Measurements from ENCODE around the gene SPTLC2. TPM values are rescaled to one million over a fixed set of nuclear protein-coding genes. Genes with fewer than 3 reads are reported as not detected.
"Not testable (repeated sequence)": the region's sequence is repeated elsewhere in the genome, so short reads cannot be mapped to it uniquely, and the experiment has no call there.

Gene SPTLC2
- polyA plus RNA-seq, 1 donor: 78.0 TPM

DNA sequence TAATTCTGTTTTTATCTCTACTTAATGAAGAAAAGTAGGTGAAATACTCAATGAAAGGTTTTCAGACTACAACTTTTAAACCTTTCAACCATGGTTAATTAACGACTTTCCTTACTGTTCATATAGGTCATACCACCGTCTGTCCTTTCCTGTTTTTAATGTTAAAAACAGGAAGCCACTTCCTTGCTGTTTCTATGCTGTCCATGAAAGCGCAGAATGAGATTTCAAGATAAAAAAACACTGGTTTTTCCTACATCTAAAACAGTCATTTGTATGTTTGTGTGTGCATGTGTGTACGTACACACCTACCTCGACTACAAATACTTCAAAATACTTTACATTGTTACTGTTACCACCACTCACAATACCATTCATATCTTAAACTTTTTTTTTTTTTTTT is 27.3 kb downstream of the SPTLC2 start:
- no peak for DNase-seq

DNA sequence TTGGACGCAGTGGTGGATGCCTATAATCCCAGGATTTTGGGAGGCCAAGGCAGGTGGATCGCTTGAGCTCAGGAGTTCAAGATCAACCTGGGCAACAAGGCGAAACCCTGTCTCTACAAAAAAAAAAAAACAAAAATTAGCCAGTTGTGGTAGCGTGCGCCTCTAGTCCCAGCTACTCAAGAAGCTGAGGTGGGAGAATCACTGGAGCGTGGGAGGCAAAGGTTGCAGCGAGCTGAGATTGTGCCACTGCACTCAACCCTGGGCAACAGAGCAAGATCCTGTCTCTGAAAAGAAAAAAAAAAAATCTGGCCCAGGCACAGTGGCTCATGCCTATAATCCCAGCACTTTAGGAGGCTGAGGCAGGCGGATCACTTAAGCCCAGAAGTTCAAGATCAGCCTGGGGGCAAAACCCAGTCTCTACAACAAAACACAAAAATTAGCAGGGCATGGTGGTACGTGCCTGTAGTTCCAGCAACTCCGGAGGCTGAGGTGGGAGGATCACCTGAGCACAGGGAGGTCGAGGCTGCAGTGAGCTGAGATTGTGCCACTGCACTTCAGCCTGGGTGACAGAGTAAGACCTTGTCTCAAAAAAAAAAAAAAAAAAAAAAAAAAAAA is 27.9 kb downstream of the SPTLC2 start:
- DNase-seq: not testable (repeated sequence)

DNA sequence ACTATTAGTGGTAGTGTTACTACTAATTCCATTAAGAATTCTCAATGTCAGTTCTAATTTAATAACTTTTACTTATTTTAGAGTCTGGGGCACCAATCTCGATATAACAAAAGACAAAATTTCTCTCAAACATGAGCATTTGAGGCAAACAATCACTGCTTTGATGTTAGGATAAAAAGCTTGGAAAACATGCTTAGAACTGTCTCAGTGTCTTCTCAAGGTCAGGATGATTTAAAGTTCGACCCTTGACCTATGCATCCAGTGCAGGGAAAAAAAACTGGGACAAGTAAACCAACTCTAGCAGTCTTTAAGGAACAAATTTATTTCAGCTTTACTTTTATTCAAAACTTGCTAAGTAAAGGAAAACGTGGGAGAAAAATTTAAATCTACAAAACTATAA is 31.1 kb downstream of the SPTLC2 start:
- no peak for DNase-seq

DNA sequence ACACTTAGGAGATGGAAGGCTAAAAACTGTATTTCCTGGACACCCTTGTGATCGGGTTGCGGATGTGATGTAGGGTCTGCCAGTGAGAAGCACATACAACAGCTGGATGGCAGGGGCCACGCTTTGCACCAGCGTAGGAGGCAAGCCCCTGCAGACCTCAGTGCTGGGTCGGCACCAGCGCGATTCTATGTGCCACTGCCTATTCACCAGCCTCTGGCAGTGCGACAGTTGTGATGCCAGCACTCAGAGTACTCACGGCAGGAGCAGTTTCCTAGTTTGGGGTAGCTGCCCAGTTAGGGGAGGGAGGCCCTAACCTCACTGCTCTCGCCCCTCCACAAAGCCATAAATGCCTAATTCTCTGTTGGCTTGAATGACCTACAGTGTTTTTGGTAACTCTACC is 31.6 kb downstream of the SPTLC2 start:
- no peak for DNase-seq

DNA sequence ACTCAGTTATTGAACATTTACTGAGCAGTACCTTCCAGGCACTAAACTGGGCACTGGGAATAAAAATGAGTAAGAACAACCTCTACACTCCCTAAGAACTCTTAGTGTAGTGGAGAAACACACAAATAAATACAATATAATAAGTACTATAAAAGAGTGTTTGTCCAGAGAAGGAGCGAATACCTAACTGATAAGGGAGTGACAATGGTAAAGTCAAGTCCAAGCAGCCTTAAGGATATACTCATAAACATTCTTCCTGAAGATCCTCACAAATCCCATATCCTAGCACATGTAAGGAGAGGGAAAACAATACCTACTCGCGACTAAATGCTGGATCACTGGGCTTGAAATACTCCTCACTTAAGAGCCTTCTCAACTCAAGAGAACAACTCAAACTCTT is 32.8 kb downstream of the SPTLC2 start:
- DNase-seq: no peak

DNA sequence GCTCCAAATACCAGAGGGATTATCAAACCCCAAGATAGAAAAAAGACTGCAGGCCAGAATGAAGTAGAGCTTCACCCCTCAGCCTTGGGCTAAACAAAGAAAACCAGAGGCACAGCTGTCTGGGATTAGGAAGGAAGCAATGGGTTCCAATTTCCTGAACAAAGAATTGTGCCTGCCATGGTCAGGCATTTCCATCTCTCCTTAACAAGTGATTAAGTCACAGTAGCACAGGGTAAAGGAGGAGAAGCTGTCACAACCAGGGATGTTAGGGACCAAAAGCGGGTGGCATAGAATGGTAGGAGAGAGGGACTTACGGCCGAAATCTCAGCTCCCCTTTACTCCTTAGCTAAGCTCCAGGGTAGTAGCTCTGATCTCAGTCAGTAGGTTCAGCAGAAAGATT is 33.9 kb downstream of the SPTLC2 start:
- DNase-seq: no peak

DNA sequence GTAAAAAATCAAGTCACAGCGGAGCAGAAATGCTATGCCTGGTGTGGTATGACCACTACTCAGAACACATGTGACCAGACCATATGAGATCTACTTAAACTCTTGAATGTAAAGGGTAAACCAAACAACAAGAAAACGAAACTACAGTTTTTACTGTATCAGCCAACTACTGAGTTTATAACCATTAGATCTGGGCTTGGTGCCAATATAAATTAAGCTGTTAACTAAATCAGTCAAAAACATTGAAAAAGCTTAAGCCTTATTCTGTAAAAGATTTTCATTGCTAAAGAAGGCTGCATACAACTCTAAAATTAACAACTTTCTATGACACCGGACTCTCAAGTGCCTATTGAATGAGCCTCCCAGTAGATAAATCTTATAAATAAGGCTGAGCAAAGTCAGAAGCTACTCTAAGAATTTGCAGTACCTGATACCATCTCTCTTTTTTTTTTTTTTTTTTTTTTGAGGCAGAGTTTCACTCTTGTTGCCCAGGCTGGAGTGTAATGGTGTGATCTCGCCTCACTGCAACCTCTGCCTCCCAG is 35.4 kb downstream of the SPTLC2 start:
- peak; percentile 86 for DNase-seq

DNA sequence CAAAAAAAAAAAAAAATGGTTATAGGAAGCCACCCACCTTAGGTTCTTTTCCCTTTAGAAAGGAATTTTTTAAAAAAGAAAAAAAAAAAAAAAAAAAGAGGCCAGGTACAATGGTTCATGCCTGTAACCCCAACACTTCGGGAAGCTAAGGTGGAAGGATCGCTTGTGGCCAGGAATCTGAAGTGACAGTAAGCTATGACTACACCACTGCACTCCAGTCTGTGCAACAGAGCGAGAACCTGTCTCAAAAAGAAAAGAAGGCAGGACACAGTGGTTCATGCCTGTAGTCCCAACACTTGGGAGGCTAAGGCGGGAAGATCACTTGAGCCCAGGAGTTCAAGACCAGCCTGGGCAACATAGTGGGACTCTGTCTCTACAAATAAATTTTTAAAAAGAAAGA is 36.0 kb downstream of the SPTLC2 start:
- DNase-seq: no peak

DNA sequence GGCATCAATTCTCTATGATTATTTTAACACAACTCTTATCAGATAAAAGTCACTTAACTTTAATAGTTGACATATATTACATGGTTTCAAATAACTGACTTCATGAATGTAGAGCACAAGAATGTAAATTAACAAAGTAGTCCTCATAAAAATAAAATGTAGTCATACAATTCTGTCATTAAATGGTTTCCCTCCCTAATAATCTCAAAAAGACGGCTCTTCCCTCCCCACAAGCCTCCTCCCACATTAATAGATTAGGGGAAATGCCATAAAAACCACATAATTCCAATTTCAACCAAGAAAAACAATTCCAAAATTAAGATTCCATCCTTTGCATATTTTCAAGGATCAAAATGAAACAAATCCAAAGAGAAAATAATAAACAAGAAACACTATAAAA is 36.7 kb downstream of the SPTLC2 start:
- DNase-seq: no peak

DNA sequence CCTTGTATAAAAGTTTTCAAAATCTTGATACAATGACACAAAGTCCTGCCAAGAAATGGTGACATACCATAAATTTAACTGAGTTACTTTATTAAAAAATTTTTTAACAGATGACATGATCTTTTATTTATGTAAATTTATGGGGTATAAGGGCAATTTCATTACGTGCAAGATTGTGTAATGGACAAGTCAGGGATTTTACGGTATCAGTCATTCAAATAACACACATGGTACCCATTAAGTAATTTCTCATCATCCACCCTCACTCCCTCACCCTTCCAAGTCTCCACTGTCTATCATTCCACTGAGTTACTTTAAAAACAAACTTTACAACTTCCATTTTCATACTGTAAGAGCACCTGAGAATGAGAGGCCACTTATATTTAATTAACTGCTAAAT is 37.4 kb downstream of the SPTLC2 start:
- no peak for DNase-seq

DNA sequence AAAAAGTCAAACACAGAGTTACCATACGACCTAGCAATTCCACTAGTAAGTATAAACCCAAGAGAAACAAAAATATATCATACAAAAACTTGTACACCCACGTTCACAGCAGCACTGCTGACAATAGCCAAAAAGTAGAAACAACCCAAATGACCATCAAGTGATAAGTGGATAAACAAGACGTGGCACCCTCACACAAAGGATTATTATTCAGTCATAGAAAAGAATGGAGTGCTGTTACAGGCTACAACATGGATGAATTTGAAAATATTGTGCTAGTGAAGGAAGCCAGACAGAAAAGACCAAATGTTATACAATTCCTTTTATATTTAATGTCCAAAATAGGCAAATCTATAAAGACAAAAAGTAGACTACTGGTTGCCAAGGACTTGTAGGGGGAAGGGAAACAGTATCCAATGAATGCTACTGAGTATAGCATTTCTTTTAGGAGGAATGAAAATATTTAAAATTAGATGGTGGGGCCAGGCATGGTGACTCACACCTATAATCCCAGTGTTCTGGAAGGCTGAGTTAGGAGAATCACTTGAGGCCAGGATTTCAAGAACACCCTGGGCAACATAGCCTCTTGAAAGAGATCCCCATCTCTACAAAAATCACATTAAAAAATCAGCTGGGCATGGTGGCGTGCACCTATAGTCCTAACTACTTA is 41.9 kb downstream of the SPTLC2 start:
- DNase-seq: no peak

DNA sequence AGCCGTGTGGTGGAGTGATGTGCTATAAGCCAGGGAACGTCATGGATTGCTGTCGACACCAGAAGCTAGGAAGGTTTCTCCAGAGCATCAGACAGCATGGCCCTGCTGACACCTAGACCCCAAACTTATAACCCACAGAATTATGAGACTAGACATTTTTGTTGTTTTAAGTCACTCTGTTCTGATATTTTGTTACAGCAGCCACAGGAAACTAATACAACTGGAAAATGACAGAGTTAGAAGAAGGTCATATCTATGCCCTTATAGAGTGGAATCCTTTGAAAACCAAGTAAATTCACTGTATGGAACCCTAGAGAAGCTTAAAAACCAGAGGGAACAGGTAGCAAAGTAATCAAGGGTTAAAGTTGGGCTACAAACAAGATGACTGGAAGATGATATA is 42.5 kb downstream of the SPTLC2 start:
- DNase-seq: no peak

DNA sequence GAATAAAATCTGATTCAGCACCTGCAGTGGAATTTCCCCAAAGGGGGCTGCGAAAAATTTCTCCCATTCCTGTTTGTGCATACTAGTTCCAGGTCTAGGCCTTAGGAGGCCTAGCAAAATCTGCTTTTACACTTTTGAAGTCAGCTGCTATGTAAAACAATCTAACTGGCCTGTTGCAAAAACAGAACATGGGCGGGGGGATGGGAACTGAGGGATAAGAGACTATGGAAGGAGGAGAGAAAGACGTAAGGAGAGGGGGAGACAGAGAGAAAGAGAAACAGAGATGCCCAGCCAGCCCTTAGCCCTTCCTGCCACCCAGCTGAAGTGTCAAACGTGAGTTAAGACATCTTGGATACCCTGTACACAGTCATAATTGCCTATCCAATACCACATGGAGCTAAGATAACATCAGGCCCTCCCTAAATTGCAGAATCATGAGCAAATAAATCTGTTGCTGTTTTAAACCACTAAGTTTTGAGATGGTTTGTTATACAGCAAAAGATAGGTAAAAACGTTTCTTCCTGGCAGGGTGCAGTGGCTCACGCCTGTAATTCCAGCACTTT is 45.6 kb downstream of the SPTLC2 start:
- no peak for DNase-seq

DNA sequence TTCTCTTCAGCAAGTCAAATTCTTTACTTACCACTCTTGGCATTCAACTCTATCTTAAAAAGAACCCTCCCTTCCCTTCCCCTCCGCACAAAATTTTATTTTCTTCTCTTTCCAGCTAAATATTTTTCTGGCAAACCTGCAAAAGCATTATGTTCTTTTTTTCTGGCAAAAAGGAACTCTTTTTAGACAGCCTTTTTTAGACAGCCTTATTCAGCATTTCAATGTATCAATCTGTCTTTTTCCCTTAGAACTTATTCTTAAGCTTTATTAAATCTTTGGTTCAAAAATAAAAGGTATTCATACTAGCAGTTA is 50.5 kb downstream of the SPTLC2 start:
- no peak for DNase-seq

DNA sequence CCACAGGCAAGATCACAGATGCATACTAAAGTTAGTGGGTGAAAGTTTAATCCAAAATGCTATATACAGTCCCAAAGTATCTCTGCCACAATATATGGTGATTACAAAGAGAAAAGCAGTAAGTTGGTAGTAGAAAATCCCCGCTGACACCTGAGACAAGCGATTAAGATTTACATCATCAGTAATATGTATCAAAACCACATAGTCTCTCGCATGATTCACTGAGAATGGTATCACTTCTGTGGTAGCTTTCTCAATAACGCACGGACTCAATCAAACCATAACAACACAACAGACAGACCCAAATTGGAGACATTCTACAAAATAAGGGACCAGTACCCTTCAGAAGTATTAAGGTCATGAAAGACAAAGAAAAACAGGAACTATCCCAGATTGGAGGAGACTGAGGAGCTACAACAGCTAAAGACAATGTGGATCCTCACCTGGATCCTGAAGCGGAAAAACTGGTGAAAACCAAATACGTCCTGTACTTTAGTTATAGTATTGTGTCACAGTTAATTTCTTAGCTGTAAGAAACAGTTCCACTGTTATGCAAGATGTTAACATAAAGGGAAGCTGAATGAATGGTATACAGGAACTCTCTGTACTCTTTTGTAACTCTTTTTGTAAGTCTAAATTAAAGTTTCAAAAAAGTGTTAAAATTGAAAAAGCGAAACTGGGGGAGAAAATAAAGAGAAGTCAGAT is 51.0 kb downstream of the SPTLC2 start:
- DNase-seq: no peak

DNA sequence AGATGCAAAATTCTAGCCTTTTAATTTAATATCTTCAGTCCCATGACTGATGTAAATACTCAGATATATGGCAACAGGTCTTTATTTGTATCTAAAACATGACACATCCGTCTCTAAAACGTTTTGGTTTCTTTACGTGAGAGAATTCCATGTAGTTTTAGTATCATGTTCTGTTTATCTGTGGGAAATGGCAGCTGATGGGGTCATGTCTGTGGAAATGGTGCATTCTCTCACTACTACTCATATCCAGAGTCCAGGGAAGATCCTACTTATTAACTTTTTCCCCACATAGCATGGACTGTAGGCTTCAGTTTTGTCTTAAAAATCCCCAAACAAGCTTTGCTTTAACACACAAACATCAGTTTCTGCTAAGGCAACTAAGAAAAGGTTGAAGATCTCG is 53.8 kb downstream of the SPTLC2 start:
- DNase-seq: no peak

DNA sequence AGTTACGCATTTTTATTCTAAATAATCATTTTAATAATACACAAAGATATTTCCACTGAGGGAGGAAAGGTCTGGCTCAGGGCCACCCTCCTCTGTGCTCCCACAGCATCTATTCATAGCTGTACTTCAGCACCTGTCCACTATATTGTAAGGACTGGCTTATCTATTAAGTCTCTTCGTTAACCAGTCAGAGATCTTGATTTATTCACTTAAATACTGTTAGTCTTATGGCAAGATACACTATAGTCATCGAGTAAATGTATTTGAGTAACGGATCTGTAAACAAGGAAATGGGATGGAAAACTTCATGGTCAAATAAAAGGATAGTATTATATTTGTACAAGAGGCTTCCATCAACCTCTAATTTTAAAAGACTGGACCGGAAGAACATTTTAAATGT is 54.6 kb downstream of the SPTLC2 start:
- no peak for DNase-seq

DNA sequence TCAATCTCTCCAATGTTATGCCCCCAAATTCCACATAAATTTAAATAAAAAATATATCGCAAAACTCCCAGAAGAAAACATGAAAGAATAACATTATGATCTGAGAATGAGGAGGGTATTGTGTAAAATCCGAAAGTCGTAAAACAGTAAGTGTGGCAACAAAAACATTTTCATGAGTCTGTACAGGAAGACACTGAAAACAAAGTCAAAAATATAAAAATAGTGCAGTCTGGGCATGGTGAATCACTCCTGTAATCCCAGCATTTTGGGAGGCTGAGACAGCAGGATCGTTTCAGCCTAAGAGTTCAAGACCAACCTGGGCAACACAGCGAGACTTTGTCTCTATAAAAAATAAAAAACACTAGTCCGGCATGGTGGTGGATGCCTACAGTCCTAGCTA is 57.1 kb downstream of the SPTLC2 start:
- no peak for DNase-seq

DNA sequence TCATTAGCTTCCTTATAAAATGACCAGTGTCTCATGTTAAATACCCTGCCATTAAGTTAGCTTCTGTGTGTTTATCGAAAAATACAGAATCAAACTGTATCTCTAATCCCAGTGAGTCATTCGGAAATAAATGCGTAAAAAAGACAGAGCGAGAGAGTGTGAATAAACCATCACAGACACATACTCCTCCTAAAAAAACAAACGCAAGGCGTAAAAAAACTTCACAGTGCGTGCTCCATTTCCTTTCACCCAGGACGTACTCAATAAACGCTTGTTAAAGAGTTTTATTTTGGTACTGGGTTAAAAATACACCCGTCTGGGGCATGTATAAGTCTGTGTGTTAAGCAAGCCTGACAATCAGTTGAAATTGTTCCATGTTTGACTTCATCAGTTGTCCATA is 59.0 kb downstream of the SPTLC2 start:
- DNase-seq: no peak

DNA sequence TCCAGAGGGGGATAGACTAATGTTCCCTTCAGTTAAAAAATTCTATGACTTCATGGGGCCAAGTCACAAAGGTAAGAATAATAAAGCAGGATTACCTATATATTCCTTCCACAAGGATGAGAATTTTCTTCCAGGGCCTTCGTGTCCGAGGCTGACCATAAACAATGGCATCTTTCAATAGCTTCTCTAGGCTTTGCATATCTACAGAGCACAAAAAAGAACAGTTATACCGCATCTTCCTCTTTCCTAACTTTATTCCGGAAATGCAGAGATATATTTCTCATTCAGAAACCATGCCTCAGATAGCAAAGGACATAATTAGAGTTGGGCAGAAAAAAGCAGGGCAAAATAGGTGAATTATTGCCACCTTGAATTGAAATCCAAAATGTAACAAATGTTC is 59.5 kb downstream of the SPTLC2 start:
- no peak for DNase-seq

DNA sequence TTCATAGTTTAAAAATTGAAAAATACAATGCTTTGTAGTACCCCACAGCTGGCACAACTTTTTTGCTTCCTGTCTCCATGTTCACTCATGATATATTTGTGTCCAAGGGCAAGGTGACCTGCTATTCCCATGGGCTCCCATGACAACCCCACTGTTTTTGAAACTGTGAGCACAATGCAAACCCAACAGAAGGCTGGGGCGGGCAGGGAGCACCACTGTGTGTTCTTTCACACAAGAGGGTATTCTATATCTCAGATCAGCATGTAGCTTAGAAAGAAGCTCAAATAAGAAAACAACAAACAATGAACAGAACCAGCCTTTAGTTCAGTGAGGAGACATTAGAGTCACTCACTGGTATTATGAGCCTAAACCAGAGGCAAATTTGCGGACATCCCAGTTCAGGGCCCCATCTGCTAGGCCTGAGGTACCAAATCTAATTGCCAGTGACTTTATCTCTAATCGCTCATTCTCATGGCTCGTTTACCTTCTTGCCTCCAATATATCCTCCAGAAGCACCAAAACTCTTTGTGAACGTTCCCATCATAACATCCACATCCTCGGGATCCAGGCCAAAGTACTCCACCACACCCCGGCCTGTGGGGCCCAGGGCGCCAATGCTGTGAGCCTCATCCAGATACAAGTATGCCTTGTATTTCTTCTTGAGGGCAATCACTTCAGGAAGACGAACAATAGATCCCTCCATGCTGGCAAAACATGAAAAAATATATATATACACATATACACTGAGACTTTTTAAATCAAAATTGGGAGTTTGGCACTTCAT is 61.4 kb downstream of the SPTLC2 start:
- DNase-seq: no peak

DNA sequence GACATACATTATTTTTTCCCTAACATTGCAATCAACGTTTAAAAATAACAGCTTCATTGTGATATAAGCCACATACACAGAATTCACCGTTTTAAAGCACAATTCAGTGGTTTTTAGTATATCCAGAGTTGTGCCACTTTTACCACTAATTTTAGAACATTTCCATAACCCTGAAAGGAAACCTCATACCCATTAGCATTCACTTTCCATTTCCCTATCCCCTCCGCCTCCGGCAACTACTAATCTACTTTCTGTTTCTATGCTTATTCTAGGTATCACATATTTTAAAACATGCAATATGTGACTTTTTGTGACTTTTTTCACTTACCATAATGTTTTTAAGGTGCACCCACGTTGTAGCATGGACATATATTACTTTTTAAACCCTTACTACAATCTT is 62.2 kb downstream of the SPTLC2 start:
- no peak for DNase-seq

DNA sequence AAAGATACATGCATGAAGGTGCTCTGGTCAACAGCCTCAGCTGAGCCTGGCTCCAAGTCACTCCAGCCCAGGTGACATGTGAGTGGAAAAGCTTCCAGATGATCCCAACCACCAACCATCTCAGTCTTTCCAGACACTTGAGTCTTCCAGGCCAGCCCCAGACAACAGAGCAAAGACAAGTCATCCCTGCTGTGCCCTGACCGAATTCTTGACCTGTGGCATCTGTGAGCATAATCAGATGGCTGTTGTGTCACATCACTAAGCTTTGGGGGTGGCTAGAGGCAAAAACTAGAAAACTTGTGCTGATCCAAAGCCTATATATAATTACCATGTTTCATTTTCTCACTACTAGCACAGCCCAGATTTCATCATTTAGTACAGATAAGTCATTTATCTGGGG is 67.0 kb downstream of the SPTLC2 start:
- DNase-seq: no peak

Measured in left kidney (tissue), 2 donors.